Esophagus muscularis mucosa (tissue), 4 donors: Measurements from ENCODE around the gene SLCO2B1.

ENCODE experiments used
- CTCF ChIP-seq, 3 experiments: fragments of 200-600 bp in 2 of 3; fragments of 450-650 bp in 1 of 3; sonication (generic) in 2 of 3; IDR thresholded peaks; one replicate each; pipeline ENCODE4 v1.5.1; 2017 to 2019; ENCODE audit warnings: antibody characterized with exemption in 3 of 3, mild to moderate bottlenecking in 2 of 3, moderate library complexity in 1 of 3
- EP300 ChIP-seq: sonication (generic); formaldehyde crosslinking; IDR thresholded peaks from one replicate; pipeline ENCODE4 v1.6.1; 2017; ENCODE audit warnings: antibody characterized with exemption
- POLR2A ChIP-seq: fragments of 450-650 bp; IDR thresholded peaks from one replicate; pipeline ENCODE4 v1.6.1; 2017; ENCODE audit warnings: antibody characterized with exemption, moderate library complexity, mild to moderate bottlenecking, low read depth
- POLR2AphosphoS5 ChIP-seq, 2 donors: sonication (generic); formaldehyde crosslinking; IDR thresholded peaks; one replicate each; pipeline ENCODE4 v1.6.1; 2017; ENCODE audit warnings: antibody characterized with exemption in 2 of 2

- TF ChIP-seq CTCF (IDR thresholded peaks at IDR 0.05), result no peak
- no peak for TF ChIP-seq POLR2A
- no peak for TF ChIP-seq POLR2AphosphoS5 (IDR thresholded peaks at IDR 0.05)
- TF ChIP-seq EP300, result no peak
Observed at GRCh38 chr11:75198278-75198973, 47.5 kb downstream of the SLCO2B1 start.
